Measurements from ENCODE around the gene TNFSF15. TPM values are rescaled to one million over a fixed set of nuclear protein-coding genes. Genes with fewer than 3 reads are reported as not detected.

Gene TNFSF15
- total RNA-seq, 2 experiments from 2014 or later = 2.0 to 2.5 TPM

Other genes with a start within 250 kb of the TNFSF15 start
- 10 to 100 TPM; 89.0 to 94.8 TPM for gene ATP6V1G1, start 218.3 kb downstream of the TNFSF15 start, total RNA-seq
- gene TMEM268, start 194.7 kb downstream of the TNFSF15 start, total RNA-seq = 10 to 100 TPM; 26.4 to 31.5 TPM
- not detected for gene TEX53, start 148.2 kb downstream of the TNFSF15 start, total RNA-seq
- under 1 TPM; 0.83 to 0.97 TPM for gene TEX48, start 123.8 kb downstream of the TNFSF15 start, total RNA-seq
- gene TNFSF8, start 124.6 kb upstream of the TNFSF15 start, total RNA-seq = 10 to 100 TPM; 76.2 to 88.8 TPM